Hematopoietic multipotent progenitor cell treated with erythropoietin and hydrocortisone succinate and interleukin-3 and kit ligand, for 4 days (in vitro differentiated cells): ENCODE results near the gene KRI1.

Experiments
- DNase-seq: peaks from one replicate; pipeline ENCODE4 v3.0.0-alpha.2; 2015

KRI1 gene

GRCh38 chr19:10517760-10518443, 47.9 kb downstream of the KRI1 start:
- DNase-seq = peak; percentile 67

- no peak for DNase-seq
Measured at GRCh38 chr19:10517361-10517759, 48.5 kb downstream of the KRI1 start, which contains the start of gene S1PR5. Gene S1PR5 (minus strand): TSS chr19:10517447. CDS start chr19:10515011, 2,436 bp downstream.

- DNase-seq = no peak
Measured at GRCh38 chr19:10516671-10517286, 49.0 kb downstream of the KRI1 start.

GRCh38 chr19:10516064-10516385, 49.8 kb downstream of the KRI1 start:
- DNase-seq = no peak

- DNase-seq = peak; percentile 62
Measured at GRCh38 chr19:10514211-10515145, 51.3 kb downstream of the KRI1 start.

- DNase-seq = no peak
Measured at GRCh38 chr19:10513223-10513622, 52.6 kb downstream of the KRI1 start.

GRCh38 chr19:10510301-10510802, 55.5 kb downstream of the KRI1 start:
- DNase-seq = peak; percentile 56

GRCh38 chr19:10508707-10509106, 57.1 kb downstream of the KRI1 start:
- no peak for DNase-seq

GRCh38 chr19:10508036-10508435, 57.8 kb downstream of the KRI1 start:
- DNase-seq = no peak

GRCh38 chr19:10505583-10506229, 60.1 kb downstream of the KRI1 start:
- DNase-seq = peak; percentile 91
